ENCODE measurements around the gene FAM120B. TPM values are rescaled to one million over a fixed set of nuclear protein-coding genes. Genes with fewer than 3 reads are reported as not detected.

Gene FAM120B
- total RNA-seq, 1 donor: 18.7 TPM

GRCh38 chr6:170289951-170290295 lies 16.6 kb upstream of the FAM120B start:
- Histone ChIP-seq H3K9me3 (ENCODE audit: low read depth, low read length) (no peaks in the 10 kb centered on the region), H3K27me3 (ENCODE audit: insufficient read depth, low read length) (peaks cover 65% of the 10 kb centered on the region), H3K4me1 (ENCODE audit: insufficient read depth, low read length) (peaks cover 59% of the 10 kb centered on the region), H3K4me3 (ENCODE audit: low read length) (peak overlapping the region; percentile 54)

- H3K4me3 ChIP-seq (ENCODE audit: low read length): peak within 1 kb of the TSS; percentile 54
- H3K27me3 ChIP-seq (ENCODE audit: insufficient read depth, low read length): peaks cover 70% of the 10 kb centered on the region
- no peaks in the 10 kb centered on the region for H3K9me3 ChIP-seq (ENCODE audit: low read depth, low read length)
- peaks cover 65% of the 10 kb centered on the region for H3K4me1 ChIP-seq (ENCODE audit: insufficient read depth, low read length)
Observed at GRCh38 chr6:170290296-170291128, 16.0 kb upstream of the FAM120B start, which contains the start of gene DLL1. TSS of gene DLL1 (minus strand) at chr6:170291078. CDS start at chr6:170290139, 939 bp downstream.

GRCh38 chr6:170291271-170292110 lies 15.1 kb upstream of the FAM120B start:
- peaks cover 76% of the 10 kb centered on the region for H3K27me3 ChIP-seq (ENCODE audit: insufficient read depth, low read length)
- H3K9me3 ChIP-seq (ENCODE audit: low read depth, low read length): no peaks in the 10 kb centered on the region
- peak overlapping the region; percentile 20 for H3K4me3 ChIP-seq (ENCODE audit: low read length)
- peaks cover 75% of the 10 kb centered on the region for H3K4me1 ChIP-seq (ENCODE audit: insufficient read depth, low read length)

GRCh38 chr6:170292111-170292406 lies 14.5 kb upstream of the FAM120B start:
- peaks cover 78% of the 10 kb centered on the region for H3K27me3 ChIP-seq (ENCODE audit: insufficient read depth, low read length)
- peaks cover 80% of the 10 kb centered on the region for H3K4me1 ChIP-seq (ENCODE audit: insufficient read depth, low read length)
- no peaks in the 10 kb centered on the region for H3K9me3 ChIP-seq (ENCODE audit: low read depth, low read length)

GRCh38 chr6:170292407-170293158 lies 14.0 kb upstream of the FAM120B start:
- Histone ChIP-seq H3K9me3 (ENCODE audit: low read depth, low read length) (no peaks in the 10 kb centered on the region), H3K4me1 (ENCODE audit: insufficient read depth, low read length) (peaks cover 82% of the 10 kb centered on the region), H3K27me3 (ENCODE audit: insufficient read depth, low read length) (peaks cover 77% of the 10 kb centered on the region), H3K4me3 (ENCODE audit: low read length) (no peak overlapping the region)

More at GRCh38 chr6:170292111-170292406, 14.5 kb upstream of the FAM120B start:
- H3K4me3 ChIP-seq (ENCODE audit: low read length): no peak overlapping the region

GRCh38 chr6:170293341-170294231 lies 13.0 kb upstream of the FAM120B start:
- H3K9me3 ChIP-seq (ENCODE audit: low read depth, low read length): no peaks in the 10 kb centered on the region
- peaks cover 78% of the 10 kb centered on the region for H3K4me1 ChIP-seq (ENCODE audit: insufficient read depth, low read length)
- H3K27me3 ChIP-seq (ENCODE audit: insufficient read depth, low read length): peaks cover 77% of the 10 kb centered on the region
- H3K4me3 ChIP-seq (ENCODE audit: low read length): no peak overlapping the region

- Histone ChIP-seq H3K4me3 (ENCODE audit: low read length) (no peak overlapping the region), H3K4me1 (ENCODE audit: insufficient read depth, low read length) (peaks cover 70% of the 10 kb centered on the region), H3K9me3 (ENCODE audit: low read depth, low read length) (no peaks in the 10 kb centered on the region), H3K27me3 (ENCODE audit: insufficient read depth, low read length) (peaks cover 78% of the 10 kb centered on the region)
Observed at GRCh38 chr6:170294298-170294730, 12.2 kb upstream of the FAM120B start.

GRCh38 chr6:170294813-170295509 lies 11.6 kb upstream of the FAM120B start:
- H3K27me3 ChIP-seq (ENCODE audit: insufficient read depth, low read length): peaks cover 85% of the 10 kb centered on the region
- peaks cover 64% of the 10 kb centered on the region for H3K4me1 ChIP-seq (ENCODE audit: insufficient read depth, low read length)
- no peaks in the 10 kb centered on the region for H3K9me3 ChIP-seq (ENCODE audit: low read depth, low read length)
- peak overlapping the region; percentile 19 for H3K4me3 ChIP-seq (ENCODE audit: low read length)

GRCh38 chr6:170295510-170296422 lies 10.8 kb upstream of the FAM120B start:
- H3K4me3 ChIP-seq (ENCODE audit: low read length): peak overlapping the region; percentile 19
- H3K27me3 ChIP-seq (ENCODE audit: insufficient read depth, low read length): peaks cover 83% of the 10 kb centered on the region
- H3K4me1 ChIP-seq (ENCODE audit: insufficient read depth, low read length): peaks cover 58% of the 10 kb centered on the region
- H3K9me3 ChIP-seq (ENCODE audit: low read depth, low read length): no peaks in the 10 kb centered on the region

GRCh38 chr6:170296423-170296745 lies 10.2 kb upstream of the FAM120B start:
- Histone ChIP-seq H3K27me3 (ENCODE audit: insufficient read depth, low read length) (peaks cover 88% of the 10 kb centered on the region), H3K9me3 (ENCODE audit: low read depth, low read length) (no peaks in the 10 kb centered on the region), H3K4me1 (ENCODE audit: insufficient read depth, low read length) (peaks cover 53% of the 10 kb centered on the region), H3K4me3 (ENCODE audit: low read length) (no peak overlapping the region)

GRCh38 chr6:170296746-170297575 lies 9.6 kb upstream of the FAM120B start:
- peaks cover 48% of the 10 kb centered on the region for H3K4me1 ChIP-seq (ENCODE audit: insufficient read depth, low read length)
- no peaks in the 10 kb centered on the region for H3K9me3 ChIP-seq (ENCODE audit: low read depth, low read length)
- peaks cover 83% of the 10 kb centered on the region for H3K27me3 ChIP-seq (ENCODE audit: insufficient read depth, low read length)
- H3K4me3 ChIP-seq (ENCODE audit: low read length): no peak overlapping the region

- H3K4me3 ChIP-seq (ENCODE audit: low read length): no peak overlapping the region
- peaks cover 40% of the 10 kb centered on the region for H3K4me1 ChIP-seq (ENCODE audit: insufficient read depth, low read length)
- H3K27me3 ChIP-seq (ENCODE audit: insufficient read depth, low read length): peaks cover 81% of the 10 kb centered on the region
- H3K9me3 ChIP-seq (ENCODE audit: low read depth, low read length): no peaks in the 10 kb centered on the region
Observed at GRCh38 chr6:170297576-170298330, 8.8 kb upstream of the FAM120B start.
